H9 (cell line): Measurements from ENCODE around the gene LCP1. TPM values are rescaled to one million over a fixed set of nuclear protein-coding genes. Genes with fewer than 3 reads are reported as not detected.

Experiments
- DNase-seq: peaks from one replicate; pipeline ENCODE4 v3.0.0-alpha.2; 2017
- H2AFZ ChIP-seq: one replicate; pipeline ENCODE4 v1.6.1; 2013; ENCODE audit warnings: mild to moderate bottlenecking, low read length, control low read depth, moderate library complexity
- H2AK5ac ChIP-seq: 2 replicates; pipeline ENCODE4 v1.6.1; 2013; ENCODE audit warnings: low read length, control low read depth, mixed read lengths; ENCODE audit not compliant: insufficient read length
- H2BK120ac ChIP-seq: one replicate; pipeline ENCODE4 v1.6.1; 2013; ENCODE audit warnings: low read depth, mild to moderate bottlenecking, low read length, control low read depth, inconsistent platforms; ENCODE audit not compliant: poor library complexity, severe bottlenecking
- H2BK12ac ChIP-seq: 2 replicates; pipeline ENCODE4 v1.6.1; 2013; ENCODE audit warnings: low read length, control low read depth, mixed read lengths, low read depth; ENCODE audit not compliant: insufficient read length
- H2BK15ac ChIP-seq: 2 replicates; pipeline ENCODE4 v1.6.1; 2013; ENCODE audit warnings: low read depth, low read length, control low read depth
- H2BK20ac ChIP-seq: one replicate; pipeline ENCODE4 v1.6.1; 2013; ENCODE audit warnings: low read depth, mild to moderate bottlenecking, low read length, control low read depth, inconsistent platforms; ENCODE audit not compliant: poor library complexity, severe bottlenecking
- H2BK5ac ChIP-seq: 2 replicates; pipeline ENCODE4 v1.6.1; 2013; ENCODE audit warnings: low read length, control low read depth, mixed read lengths; ENCODE audit not compliant: insufficient read length
- H3K14ac ChIP-seq: 2 replicates; pipeline ENCODE4 v1.6.1; 2013; ENCODE audit warnings: low read length, control low read depth; ENCODE audit not compliant: insufficient read depth
- H3K18ac ChIP-seq: 2 replicates; pipeline ENCODE4 v1.6.1; 2013; ENCODE audit warnings: low read depth, mild to moderate bottlenecking, mixed read lengths, low read length, control low read depth; ENCODE audit not compliant: insufficient read length
- H3K23ac ChIP-seq: 2 replicates; pipeline ENCODE4 v1.6.1; 2013; ENCODE audit warnings: low read length, control low read depth, mixed read lengths, low read depth; ENCODE audit not compliant: insufficient read length
- H3K23me2 ChIP-seq: 2 replicates; pipeline ENCODE4 v1.6.1; 2013; ENCODE audit warnings: low read depth, mild to moderate bottlenecking, mixed read lengths, low read length, control low read depth; ENCODE audit not compliant: insufficient read length, poor library complexity, severe bottlenecking
- H3K27ac ChIP-seq: 2 replicates; pipeline ENCODE4 v1.5.1; 2013; ENCODE audit warnings: low read length, control low read depth, mixed read lengths, low read depth; ENCODE audit not compliant: insufficient read length
- H3K27me3 ChIP-seq: 2 replicates; pipeline ENCODE4 v1.6.1; 2013; ENCODE audit warnings: low read length, control low read depth, inconsistent platforms; ENCODE audit not compliant: insufficient read depth
- H3K4ac ChIP-seq: 2 replicates; pipeline ENCODE4 v1.6.1; 2013; ENCODE audit warnings: low read depth, mild to moderate bottlenecking, control low read depth, inconsistent platforms, low read length, moderate library complexity
- H3K4me1 ChIP-seq: 2 replicates; pipeline ENCODE4 v1.6.1; 2013; ENCODE audit warnings: low read length, control low read depth, inconsistent platforms; ENCODE audit not compliant: insufficient read depth
- H3K4me2 ChIP-seq: 2 replicates; pipeline ENCODE4 v1.6.1; 2013; ENCODE audit warnings: low read length, control low read depth, mixed read lengths; ENCODE audit not compliant: insufficient read length, insufficient read depth
- H3K56ac ChIP-seq: 2 replicates; pipeline ENCODE4 v1.6.1; 2013; ENCODE audit warnings: low read depth, mild to moderate bottlenecking, mixed read lengths, low read length, control low read depth; ENCODE audit not compliant: insufficient read length
- H3K79me1 ChIP-seq: 2 replicates; pipeline ENCODE4 v1.6.1; 2013; ENCODE audit warnings: low read depth, mild to moderate bottlenecking, moderate library complexity, low read length, control low read depth, inconsistent platforms; ENCODE audit not compliant: insufficient read depth, poor library complexity, severe bottlenecking
- H3K79me2 ChIP-seq: 2 replicates; pipeline ENCODE4 v1.6.1; 2013; ENCODE audit warnings: low read length, control low read depth, inconsistent platforms; ENCODE audit not compliant: insufficient read depth
- H3K9ac ChIP-seq: 2 replicates; pipeline ENCODE4 v1.6.1; 2013; ENCODE audit warnings: low read length, control low read depth, mixed read lengths; ENCODE audit not compliant: insufficient read length; ENCODE audit errors: extremely low read depth
- H3K9me3 ChIP-seq: one replicate; pipeline ENCODE4 v1.6.1; 2013; ENCODE audit warnings: low read depth, low read length, inconsistent platforms; ENCODE audit not compliant: control insufficient read depth
- H3T11ph ChIP-seq: one replicate; pipeline ENCODE4 v1.6.1; 2013; ENCODE audit warnings: mild to moderate bottlenecking, low read length, control low read depth, inconsistent platforms
- H4K20me1 ChIP-seq: one replicate; pipeline ENCODE4 v1.6.1; 2013; ENCODE audit not compliant: control insufficient read depth, insufficient read length, insufficient read depth
- H4K5ac ChIP-seq: 2 replicates; pipeline ENCODE4 v1.6.1; 2013; ENCODE audit warnings: low read depth, mild to moderate bottlenecking, mixed read lengths, low read length, control low read depth; ENCODE audit not compliant: insufficient read length
- H4K8ac ChIP-seq: replicated peaks from 2 replicates; pipeline ENCODE4 v1.6.1; 2013; ENCODE audit warnings: low read length, control low read depth, mixed read lengths, low read depth; ENCODE audit not compliant: insufficient read length
- H4K91ac ChIP-seq: 2 replicates; pipeline ENCODE4 v1.6.1; 2013; ENCODE audit warnings: low read depth, mild to moderate bottlenecking, moderate library complexity, mixed read lengths, low read length, control low read depth; ENCODE audit not compliant: insufficient read length
- H3K27ac Mint-ChIP-seq, 3 experiments: 2 replicates in 2 of 3; 3 replicates in 1 of 3; pipeline ENCODE4 v1.8.0; 2020 to 2021; ENCODE audit warnings: mixed read lengths in 3 of 3, mild to moderate bottlenecking in 1 of 3, moderate library complexity in 1 of 3
- H3K27me3 Mint-ChIP-seq: 2 replicates; pipeline ENCODE4 v1.8.0; 2021; ENCODE audit warnings: low read depth, mild to moderate bottlenecking, moderate library complexity, mixed read lengths
- H3K36me3 Mint-ChIP-seq, 3 experiments: 2 replicates in 2 of 3; 3 replicates in 1 of 3; pipeline ENCODE4 v1.8.0; 2020 to 2021; ENCODE audit warnings: low read depth in 3 of 3, mixed read lengths in 3 of 3; ENCODE audit not compliant: insufficient read depth in 1 of 3
- H3K4me1 Mint-ChIP-seq, 2 experiments: 2 replicates each; pipeline ENCODE4 v1.8.0; 2020; ENCODE audit warnings: mixed read lengths in 2 of 2
- H3K4me3 Mint-ChIP-seq, 2 experiments: 2 replicates in 1 of 2; 3 replicates in 1 of 2; pipeline ENCODE4 v1.8.0; 2020 to 2021; ENCODE audit warnings: mild to moderate bottlenecking in 2 of 2, mixed read lengths in 2 of 2, moderate library complexity in 1 of 2
- H3K9me3 Mint-ChIP-seq, 2 experiments: 2 replicates in 1 of 2; 3 replicates in 1 of 2; pipeline ENCODE4 v1.8.0; 2020; ENCODE audit warnings: mild to moderate bottlenecking in 2 of 2, mixed read lengths in 2 of 2, moderate library complexity in 1 of 2
- CTCF ChIP-seq: fragments of 200-600 bp; sonication (generic); conservative IDR thresholded peaks from 3 replicates; pipeline ENCODE4 v1.8.0; 2021; ENCODE audit warnings: antibody characterized with exemption, mild to moderate bottlenecking
- WGBS: extraction: QIAGEN DNeasy Blood & Tissue Kit; methylation state at CpG from one replicate; pipeline ENCODE4 v1.1.7; 2013; ENCODE audit warnings: missing lambda C conversion rate, low lambda C conversion rate, mixed read lengths; ENCODE audit not compliant: insufficient read length; ENCODE audit errors: extremely low coverage; 5-methylcytosine and 5-hydroxymethylcytosine counted together
- total RNA-seq: library from RNA; stranded (reverse); gene quantifications from 2 replicates; pipeline ENCODE4 v1.2.1, GENCODE V29; 2021

The LCP1 gene
- total RNA-seq, 1 experiment from 2014 or later: 0.81 TPM

- H3K4me1 Mint-ChIP-seq: peaks cover 2 to 10% of the 10 kb centered on the region in 2 experiments
- Histone ChIP-seq H3K4ac (no peak overlapping the region), H3K27ac (no peak overlapping the region), H3K79me2 (no peaks in the 10 kb centered on the region), H3K14ac (no peak overlapping the region), H3K9ac (no peak overlapping the region), H3K79me1 (no peaks in the 10 kb centered on the region), H4K8ac (no peak overlapping the region), H3K56ac (no peak overlapping the region), H3K27me3 (no peaks in the 10 kb centered on the region), H4K5ac (no peak overlapping the region), H4K91ac (no peak overlapping the region), H2BK120ac (no peak overlapping the region), H3K23ac (no peak overlapping the region), H3K4me2 (no peak overlapping the region), H2BK15ac (no peak overlapping the region), H2BK12ac (no peak overlapping the region), H3T11ph (no peak overlapping the region), H2AK5ac (no peak overlapping the region), H3K9me3 (no peaks in the 10 kb centered on the region), H2AFZ (no peak overlapping the region), H2BK5ac (no peak overlapping the region), H3K18ac (no peak overlapping the region), H3K23me2 (no peaks in the 10 kb centered on the region), H4K20me1 (no peaks in the 10 kb centered on the region), H2BK20ac (no peak overlapping the region), H3K4me1 (peaks cover 3% of the 10 kb centered on the region; the same call in 1 of the 2 replicates)
- no peaks in the 10 kb centered on the region for H3K9me3 Mint-ChIP-seq
- WGBS: no CpG with 5 or more reads among the region's 5 CpGs
- no peaks in the 10 kb centered on the region for H3K36me3 Mint-ChIP-seq
- no peak for DNase-seq
- H3K27ac Mint-ChIP-seq: no peak overlapping the region
- H3K4me3 Mint-ChIP-seq: no peak overlapping the region
- TF ChIP-seq CTCF: no peak
- no peaks in the 10 kb centered on the region; the same call in 1 of the 2 replicates for H3K27me3 Mint-ChIP-seq
Measured at GRCh38 chr13:46181377-46181839, 569 bp downstream of the LCP1 start.
